Measurements from ENCODE around the gene GLMP. TPM values are rescaled to one million over a fixed set of nuclear protein-coding genes. Genes with fewer than 3 reads are reported as not detected.

Gene GLMP
- total RNA-seq, 2 donors from 2014 or later: 16.5 to 24.4 TPM

GRCh38 chr1:156259805-156260204 is 35.7 kb downstream of the GLMP start:
- Histone ChIP-seq H3K4me1 (no peaks in the 10 kb centered on the region), H3K9me3 (no peaks in the 10 kb centered on the region), H3K4me3 (no peak overlapping the region), H3K27ac (no peak overlapping the region), H3K27me3 (no peaks in the 10 kb centered on the region), H3K36me3 (replicated peaks in 1 of 2; ENCODE audit: insufficient read depth in 1 of 2, low read depth in 2 of 2) (peaks cover 20 to 50% of the 10 kb centered on the region in 2 donors)
- no peak for ATAC-seq
- DNase-seq: no peak
- intact Hi-C loops (cut with DNase I): no loop called here
- no peak for TF ChIP-seq CTCF (IDR thresholded peaks at IDR 0.05)
- no peak for TF ChIP-seq POLR2A (IDR thresholded peaks at IDR 0.05)
- WGBS, 2 donors: 94 to 96% methylated on average over 3 of the region's 3 CpGs

GRCh38 chr1:156258859-156259258 is 36.6 kb downstream of the GLMP start:
- TF ChIP-seq POLR2A (IDR thresholded peaks at IDR 0.05): no peak
- TF ChIP-seq CTCF (IDR thresholded peaks at IDR 0.05): no peak
- intact Hi-C loops (cut with DNase I): no loop called here
- peaks cover 20 to 49% of the 10 kb centered on the region in 2 donors for H3K36me3 ChIP-seq (replicated peaks in 1 of 2; ENCODE audit: insufficient read depth in 1 of 2, low read depth in 2 of 2)

GRCh38 chr1:156257711-156258110 is 37.8 kb downstream of the GLMP start:
- intact Hi-C loops (cut with DNase I): no loop called here
- no peak for DNase-seq
- Histone ChIP-seq H3K27ac (no peak overlapping the region), H3K9me3 (no peaks in the 10 kb centered on the region), H3K36me3 (replicated peaks in 1 of 2; ENCODE audit: insufficient read depth in 1 of 2, low read depth in 2 of 2) (peaks cover 20 to 48% of the 10 kb centered on the region in 2 donors), H3K27me3 (no peaks in the 10 kb centered on the region), H3K4me3 (no peak overlapping the region), H3K4me1 (no peaks in the 10 kb centered on the region)
- WGBS, 2 donors: 70 to 75% methylated on average over 2 of the region's 2 CpGs
- ATAC-seq: no peak
- no peak for TF ChIP-seq CTCF (IDR thresholded peaks at IDR 0.05)
- no peak for TF ChIP-seq POLR2A (IDR thresholded peaks at IDR 0.05)

More at GRCh38 chr1:156258859-156259258, 36.6 kb downstream of the GLMP start:
- WGBS, 2 donors: 90 to 91% methylated on average over 2 to 8 of the region's 8 CpGs
- DNase-seq: no peak
- Histone ChIP-seq H3K27ac (no peak overlapping the region), H3K4me1 (no peaks in the 10 kb centered on the region), H3K27me3 (no peaks in the 10 kb centered on the region), H3K4me3 (no peak overlapping the region), H3K9me3 (no peaks in the 10 kb centered on the region)
- no peak for ATAC-seq

- 95 to 100% methylated on average over 2 to 3 of the region's 3 CpGs for WGBS, 2 donors
Measured at GRCh38 chr1:156253634-156254033, 41.8 kb downstream of the GLMP start.

More at GRCh38 chr1:156253634-156254033, 41.8 kb downstream of the GLMP start:
- Histone ChIP-seq H3K9me3 (no peaks in the 10 kb centered on the region), H3K36me3 (replicated peaks in 1 of 2; ENCODE audit: insufficient read depth in 1 of 2, low read depth in 2 of 2) (peaks cover 8 to 48% of the 10 kb centered on the region in 2 donors), H3K27ac (no peak overlapping the region), H3K4me3 (no peak overlapping the region), H3K4me1 (no peaks in the 10 kb centered on the region), H3K27me3 (no peaks in the 10 kb centered on the region)
- intact Hi-C loops (cut with DNase I): no loop called here
- TF ChIP-seq CTCF (IDR thresholded peaks at IDR 0.05): no peak
- no peak for TF ChIP-seq POLR2A (IDR thresholded peaks at IDR 0.05)
- no peak for DNase-seq
- no peak for ATAC-seq
